NCI-H69 (cell line): ENCODE measurements around the gene C4orf33.
"Not testable (repeated sequence)": the region's sequence is repeated elsewhere in the genome, so short reads cannot be mapped to it uniquely, and the experiment has no call there.

Experiments
- DNase-seq: peaks from one replicate; lab custom pipeline; 2025; lab: John Stamatoyannopoulos, UW

C4orf33 gene, protein sequence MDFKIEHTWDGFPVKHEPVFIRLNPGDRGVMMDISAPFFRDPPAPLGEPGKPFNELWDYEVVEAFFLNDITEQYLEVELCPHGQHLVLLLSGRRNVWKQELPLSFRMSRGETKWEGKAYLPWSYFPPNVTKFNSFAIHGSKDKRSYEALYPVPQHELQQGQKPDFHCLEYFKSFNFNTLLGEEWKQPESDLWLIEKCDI

DNA sequence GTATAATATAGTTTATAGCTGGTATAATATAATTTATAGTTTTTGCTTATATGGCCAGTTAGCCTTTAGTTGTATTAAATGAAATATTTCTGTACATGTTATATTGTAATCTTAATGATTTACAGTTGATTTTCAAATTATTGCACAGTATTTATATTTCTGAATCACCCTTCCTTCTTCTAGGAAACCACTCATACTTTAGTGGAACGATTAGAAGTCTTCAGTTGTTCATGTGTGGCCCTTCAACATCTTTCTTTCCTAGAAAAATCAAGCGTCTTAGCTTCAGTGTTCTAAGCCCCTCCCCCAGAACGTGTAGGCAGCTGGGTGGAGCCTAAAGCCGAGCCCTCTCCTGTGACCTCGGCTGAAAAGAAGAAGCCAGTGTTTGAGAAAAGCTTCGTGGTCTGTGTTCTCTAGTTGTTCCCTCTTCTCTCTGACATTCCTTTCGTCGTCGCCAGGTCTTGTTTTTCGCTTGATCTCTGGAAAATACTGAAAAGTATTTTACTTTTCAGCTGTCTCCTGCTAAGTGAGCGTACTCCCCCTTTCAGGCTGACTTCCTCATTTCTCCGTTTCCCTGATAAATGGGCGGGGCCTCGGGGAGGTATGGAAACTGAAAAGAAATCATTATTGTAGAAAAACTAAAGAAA, at the start of gene C4orf33:
Gene C4orf33, plus strand, starts transcription at position 342 of the 644 bp plus-strand sequence. CDS start 6,459 bp downstream, outside the sequence.
- DNase-seq, result peak; percentile 80

DNA sequence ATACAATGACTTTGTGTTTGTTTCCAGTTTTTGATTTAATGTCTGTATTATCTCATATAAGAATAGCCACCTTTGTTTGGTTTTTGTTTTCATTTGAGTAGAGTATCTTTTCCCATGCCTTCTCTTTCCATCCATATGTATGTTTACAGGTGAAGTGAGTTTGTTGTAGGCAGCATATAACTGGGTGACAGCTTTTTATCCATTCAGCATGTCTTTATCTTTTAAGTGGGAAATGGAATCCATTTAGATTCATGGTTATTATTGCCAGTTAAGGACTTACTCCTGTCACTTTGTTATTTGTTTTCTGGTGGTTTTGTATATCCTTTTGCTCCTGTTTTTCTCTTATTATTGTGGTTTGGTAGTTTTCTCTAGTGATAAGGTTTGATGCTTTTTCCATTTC, 36.9 kb upstream of the C4orf33 start:
- no peak for DNase-seq

DNA sequence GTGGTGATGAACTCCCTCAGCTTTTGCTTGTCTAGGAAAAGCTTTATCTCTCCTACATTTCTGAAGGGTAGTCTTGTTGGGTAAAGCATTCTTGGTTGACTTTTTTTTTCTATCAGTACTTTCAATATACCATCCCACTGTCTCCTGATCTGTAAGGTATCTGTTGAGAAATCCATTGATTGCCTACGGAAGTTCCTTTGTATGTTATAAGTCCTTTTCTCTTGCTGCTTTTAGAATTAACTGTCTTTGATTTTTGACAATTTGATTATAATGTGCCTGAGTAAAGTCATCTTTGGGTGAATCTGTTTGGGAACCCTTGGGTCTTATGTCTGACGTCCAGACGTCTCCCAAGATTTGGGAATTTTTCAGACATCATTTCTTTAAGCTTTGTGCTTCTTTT, 33.4 kb upstream of the C4orf33 start:
- no peak for DNase-seq

DNA sequence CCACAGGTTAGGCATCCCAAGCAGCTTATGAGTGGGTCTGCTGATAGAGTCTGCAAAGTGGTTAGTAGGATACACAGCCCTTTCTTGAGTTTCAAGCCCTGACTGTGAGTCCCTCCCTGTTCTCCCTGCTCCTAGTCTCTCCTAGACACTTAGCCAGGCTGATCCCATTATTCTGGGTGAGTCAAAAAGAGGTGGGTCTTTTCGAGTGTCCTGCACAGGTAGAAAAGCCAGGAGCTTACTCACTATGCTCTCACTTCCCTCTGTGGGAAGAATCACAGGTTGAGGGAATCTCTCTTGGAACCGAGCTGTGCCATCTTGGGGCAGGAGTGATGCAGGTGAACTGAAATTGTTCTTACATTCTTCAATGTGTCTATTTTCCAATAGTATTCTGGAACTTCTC, 32.3 kb upstream of the C4orf33 start:
- DNase-seq, result no peak

DNA sequence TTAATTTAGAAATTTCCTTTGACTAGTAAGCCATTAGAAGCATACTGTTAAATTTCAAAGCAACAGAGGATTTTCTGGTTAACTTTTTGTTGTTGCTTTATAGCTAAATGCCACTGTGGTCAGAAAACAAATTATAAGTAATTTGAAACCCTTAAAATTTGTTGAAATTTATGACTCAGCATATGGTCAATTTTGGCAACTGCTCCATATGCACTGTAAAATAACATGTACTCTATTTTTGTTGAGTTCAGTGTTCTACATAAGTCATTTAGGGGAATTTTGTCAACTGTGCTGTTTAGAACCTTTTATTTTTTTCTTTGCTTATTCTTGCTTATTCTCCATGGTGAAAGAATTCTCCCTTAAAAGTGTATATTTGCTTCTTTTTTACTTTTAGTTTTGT, 31.2 kb upstream of the C4orf33 start:
- peak; percentile 0 for DNase-seq

DNA sequence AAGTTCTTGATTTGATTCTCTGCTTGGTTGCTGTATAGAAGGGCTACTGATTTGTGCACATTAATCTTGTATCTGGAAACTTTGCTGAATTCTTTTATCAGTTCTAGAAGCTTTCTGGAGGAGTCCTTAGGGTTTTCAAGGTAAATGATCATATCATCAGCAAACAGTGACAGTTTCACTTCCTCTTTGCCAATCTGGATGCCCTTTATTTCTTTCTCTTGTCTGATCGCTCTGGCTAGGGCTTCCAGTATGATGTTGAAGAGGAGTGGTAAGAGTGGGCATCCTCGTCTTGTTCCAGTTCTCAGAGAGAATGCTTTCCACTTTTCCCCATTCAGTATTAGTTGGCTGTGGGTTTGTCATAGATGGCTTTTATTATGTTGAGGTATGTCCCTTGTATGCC, 26.4 kb upstream of the C4orf33 start:
- not testable (repeated sequence) for DNase-seq

DNA sequence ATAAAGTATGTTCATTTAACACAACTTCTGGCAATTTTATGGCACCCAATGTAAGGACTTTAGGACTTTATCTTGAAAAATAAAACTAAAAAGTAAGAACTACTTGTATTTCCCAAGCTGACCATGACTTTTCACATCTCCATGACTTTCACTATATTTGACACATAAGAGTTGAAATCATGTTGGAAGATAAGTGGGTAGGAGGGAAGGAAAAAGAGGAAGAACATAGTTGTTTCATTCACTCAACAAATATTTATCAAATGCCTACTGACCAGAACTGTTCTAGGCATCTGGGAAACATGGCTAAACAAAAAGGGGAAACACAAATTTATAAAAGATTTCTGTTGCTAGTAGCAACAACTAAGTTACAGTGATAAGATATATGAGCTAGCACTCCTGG, 18.6 kb upstream of the C4orf33 start:
- DNase-seq, result no peak

DNA sequence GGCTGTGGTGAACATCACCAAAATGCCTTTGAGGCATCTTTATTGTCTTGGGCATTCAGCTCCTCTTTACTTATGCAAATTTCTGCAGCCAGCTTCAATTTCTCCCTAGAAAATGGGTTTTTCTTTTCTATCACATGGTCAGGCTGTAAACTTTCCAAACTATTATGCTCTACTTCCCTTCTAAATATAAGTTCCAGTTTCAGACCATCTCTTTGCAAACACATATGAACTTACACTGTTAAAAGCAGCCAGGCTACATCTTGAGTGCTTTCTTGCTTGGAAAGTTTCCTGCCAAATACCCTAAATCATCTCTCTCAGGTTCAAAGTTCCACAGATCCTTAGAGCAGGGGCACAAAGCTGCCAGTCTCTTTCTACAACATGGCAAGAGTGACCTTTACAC, 15.8 kb upstream of the C4orf33 start:
- DNase-seq, result no peak

DNA sequence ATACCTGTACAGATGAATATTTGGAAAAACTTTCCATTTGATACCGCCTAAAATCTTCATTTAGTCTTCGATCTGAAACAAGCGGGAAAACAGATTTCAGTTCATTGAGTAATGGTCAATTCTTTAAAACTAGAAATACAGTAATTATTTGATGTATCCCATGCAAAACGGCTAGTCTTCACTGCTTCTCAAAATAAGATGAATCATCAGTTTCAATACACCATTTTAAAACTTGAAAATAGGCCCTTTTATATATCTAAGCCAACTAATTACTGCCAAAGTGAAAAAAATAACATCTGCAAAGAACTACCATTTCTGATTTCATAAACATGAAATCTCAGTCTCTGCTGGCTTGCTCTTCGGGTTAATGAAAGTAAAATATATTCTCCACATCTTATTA, 13.7 kb upstream of the C4orf33 start:
- DNase-seq, result no peak

DNA sequence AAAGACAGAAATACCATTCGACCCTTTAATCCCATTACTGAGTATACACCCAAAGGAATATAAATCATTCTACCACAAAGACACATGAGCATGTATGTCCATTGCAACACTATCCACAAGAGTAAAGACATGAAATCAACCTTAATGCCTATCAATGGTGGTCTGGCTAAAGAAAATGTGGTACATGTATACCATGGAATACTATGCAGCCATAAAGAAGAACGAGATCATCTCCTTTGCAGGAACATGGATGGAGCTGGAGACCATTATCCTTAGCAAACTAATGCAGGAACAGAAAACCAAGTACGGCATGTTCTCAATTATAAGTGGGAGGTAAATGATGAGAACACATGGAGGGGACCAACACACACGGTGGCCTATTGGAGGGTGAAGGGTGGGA, 10.5 kb upstream of the C4orf33 start:
- DNase-seq, result no peak

DNA sequence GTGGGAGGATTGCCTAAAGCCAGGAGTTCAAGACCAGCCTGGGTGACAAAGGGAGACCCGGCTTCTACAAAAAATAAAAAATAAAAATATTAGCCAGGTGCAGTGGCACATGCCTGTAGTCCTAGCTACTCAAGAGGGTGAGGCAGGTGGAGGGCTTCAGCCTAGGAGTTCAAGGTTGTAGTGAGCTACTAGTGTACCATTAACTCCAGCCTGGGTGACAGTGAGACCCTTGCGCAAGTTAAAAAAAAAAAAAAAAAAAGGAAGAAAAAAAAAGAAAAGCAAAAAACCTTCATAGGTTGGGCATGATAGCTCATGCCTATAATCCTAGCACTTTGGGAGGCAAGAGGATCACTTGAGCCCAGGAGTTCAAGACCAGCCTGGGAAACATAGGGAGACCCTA, 8.4 kb upstream of the C4orf33 start:
- DNase-seq, result no peak

DNA sequence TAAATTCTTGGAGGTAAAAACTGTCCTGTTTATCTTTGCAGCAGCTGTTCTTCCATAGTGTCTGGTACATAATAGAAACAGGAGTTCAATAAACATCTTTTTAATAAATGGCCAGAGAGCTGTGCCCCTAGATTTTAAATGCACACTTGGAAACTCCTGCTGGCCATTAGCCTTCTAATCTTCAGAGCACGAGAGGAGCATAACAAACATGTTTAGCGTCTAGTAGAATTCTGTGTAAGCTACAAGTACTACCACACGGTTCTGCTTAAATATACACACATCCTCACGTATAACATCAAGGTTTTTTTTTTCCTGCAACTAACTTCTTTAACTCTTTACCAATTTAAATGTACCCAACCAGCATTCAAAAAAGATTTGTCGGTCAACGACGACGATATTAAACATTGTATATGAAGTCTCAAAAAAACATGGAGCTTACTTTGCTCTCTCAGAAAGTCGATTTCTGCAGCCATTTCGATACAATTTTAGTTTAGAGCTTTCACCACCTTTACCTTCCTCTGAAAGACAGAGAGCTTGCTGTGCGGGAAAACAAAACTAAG, 3.2 kb upstream of the C4orf33 start:
- peak; percentile 42 for DNase-seq

DNA sequence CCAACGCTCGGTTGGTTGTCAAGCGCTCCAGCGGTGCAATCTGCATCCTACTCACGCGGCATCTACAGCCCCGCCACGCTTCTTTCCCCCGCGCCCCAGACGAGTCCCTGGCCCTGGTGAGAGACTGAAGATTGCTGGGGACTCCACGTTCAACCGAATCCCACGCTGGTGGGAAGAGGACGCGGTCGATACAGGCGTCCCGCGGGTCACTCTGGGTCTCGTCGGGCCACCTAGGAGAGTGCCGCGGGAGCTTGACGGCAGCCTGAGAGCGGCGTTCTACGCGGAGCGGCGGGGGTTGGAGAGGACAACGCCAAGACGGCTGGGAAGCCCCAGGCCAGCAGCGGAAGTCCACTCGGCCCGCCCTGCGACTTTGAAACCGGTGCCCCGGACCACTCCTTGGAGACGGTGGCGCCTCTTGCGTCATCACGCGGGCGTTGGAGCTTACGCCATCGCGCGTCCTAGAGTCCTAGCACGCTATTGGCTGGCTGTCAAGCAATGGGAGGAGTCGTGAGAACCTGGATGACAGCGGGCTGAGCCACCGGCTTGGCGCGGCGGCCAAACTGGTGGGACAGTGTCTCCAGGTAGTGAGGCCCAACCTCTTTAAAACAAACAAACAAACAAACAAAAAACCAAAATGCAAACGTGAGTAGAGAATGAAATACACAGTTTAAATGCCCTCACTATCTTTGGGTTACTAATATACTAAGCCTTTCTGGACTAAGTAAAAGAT, 2.6 kb upstream of the C4orf33 start, which contains the start of gene SCLT1:
Gene SCLT1, minus strand, starts transcription at position 349 of the 730 bp plus-strand sequence. CDS start 436 bp downstream, outside the sequence.
- DNase-seq, result peak; percentile 98

DNA sequence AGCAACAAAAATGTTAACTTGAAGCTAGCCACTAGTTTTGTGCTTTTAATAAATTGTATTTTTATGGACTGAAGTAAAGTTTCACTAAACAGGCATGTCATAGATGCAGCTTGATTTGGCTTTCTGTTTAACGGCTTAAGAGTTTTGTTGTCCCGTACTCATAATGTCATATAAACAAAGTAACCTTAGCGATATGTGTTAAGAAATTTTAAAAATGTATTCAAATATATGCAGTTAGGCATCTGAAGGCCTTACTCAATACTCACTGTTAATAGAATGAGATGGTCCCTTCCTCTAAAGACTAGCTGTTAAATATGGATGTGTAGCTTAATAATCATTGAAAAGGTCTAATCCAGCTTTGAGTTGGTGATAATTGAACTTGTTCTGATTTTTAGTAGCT, 1.6 kb upstream of the C4orf33 start:
- peak; percentile 11 for DNase-seq

DNA sequence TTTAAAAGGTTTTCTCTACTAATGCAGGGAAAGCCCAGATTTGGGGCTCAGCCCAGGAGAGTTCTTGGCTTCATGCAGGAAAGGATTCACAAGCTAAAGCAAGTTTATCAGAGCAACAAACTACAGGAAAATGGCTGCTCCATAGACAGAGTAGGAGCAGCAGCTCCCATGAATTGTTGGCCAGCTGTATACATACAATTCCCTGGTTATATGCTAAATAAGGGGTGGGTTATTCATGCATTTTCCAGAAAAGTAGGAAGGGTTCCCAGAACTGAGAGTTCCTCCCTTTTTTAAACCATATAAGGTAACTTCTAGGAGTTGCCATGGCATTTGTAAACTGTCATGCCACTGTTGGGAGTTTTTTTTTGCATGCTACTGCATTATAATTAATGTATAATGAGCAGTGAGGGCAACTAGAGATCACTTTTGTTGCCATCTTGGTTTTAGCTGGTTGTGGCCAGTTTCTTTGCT, 2.6 kb downstream of the C4orf33 start:
- DNase-seq, result no peak

DNA sequence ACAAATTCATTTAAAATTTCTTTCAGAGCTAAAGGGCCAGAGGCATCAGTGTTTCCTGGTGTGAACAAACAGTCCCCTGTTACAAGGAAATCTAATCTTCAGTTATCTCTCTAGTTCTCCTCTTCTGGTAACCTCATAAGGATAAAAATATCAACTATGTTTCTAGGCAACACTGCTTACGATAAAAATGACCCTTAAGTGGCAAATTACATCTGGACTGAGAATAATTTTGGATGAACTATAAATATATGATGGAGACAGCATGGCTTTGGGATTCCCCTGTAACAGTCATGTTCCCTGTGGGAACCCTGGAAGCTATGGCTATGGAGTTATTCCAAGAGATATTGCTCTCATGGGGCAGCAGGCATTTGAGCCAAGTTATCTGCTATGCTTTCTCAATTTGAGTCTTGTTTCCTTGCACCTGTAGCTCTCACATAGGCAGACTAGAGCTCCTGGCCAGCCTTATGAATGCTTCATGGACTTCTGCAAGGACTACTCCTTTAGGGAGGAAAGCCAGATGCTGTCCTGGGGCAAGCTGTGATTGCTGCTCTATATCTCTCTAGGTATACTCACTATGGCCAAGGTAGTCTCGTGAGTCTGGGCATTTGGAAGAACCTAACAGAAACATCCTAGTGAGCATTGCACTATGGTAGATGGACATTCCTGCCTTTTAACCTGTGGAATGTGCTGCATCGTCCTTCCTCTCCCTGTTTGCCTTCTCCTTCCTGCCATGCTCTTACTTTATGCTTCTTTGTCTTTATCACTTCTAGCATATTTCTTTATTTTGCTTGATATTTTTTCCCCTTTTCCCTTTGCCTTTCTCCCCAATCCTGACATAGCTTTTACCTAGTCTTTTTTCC, 14.2 kb downstream of the C4orf33 start:
- DNase-seq, result no peak

DNA sequence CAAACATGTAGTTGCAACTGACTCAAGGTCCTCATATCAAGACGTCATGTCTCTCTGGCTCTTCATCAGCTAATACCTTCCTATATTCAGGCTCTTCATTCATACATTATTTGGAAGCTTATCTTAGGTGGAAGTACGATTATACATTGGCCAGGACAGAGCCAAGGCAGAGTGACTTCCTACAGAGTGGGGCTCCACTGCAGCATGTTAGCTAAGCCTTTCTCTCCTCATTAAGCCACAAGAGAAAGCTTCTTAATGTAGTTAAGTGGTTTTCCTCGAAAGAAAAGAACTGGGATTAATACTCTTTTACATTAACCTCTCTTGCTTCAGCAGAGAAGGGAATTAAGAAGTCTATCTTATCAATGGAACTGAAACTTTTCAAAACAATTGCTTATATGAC, 15.0 kb downstream of the C4orf33 start:
- DNase-seq, result no peak

DNA sequence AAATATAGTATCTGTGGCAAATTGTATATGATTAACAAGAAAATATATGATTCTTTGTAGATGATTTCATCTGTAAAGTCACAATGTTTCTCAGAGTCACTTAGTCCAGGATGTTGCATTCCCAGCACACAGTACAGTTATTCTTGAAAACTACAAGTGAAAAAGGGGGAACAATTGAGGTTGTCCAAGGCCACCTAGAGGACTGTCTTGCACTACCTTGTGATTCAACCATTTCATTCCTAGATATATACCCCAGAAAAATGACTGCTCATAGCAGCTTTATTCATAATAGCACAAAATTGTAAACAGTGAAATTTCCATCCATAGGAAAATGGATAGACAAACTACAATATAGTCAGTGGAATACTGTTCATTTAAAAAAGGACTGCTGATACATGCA, 16.0 kb downstream of the C4orf33 start:
- DNase-seq, result no peak

DNA sequence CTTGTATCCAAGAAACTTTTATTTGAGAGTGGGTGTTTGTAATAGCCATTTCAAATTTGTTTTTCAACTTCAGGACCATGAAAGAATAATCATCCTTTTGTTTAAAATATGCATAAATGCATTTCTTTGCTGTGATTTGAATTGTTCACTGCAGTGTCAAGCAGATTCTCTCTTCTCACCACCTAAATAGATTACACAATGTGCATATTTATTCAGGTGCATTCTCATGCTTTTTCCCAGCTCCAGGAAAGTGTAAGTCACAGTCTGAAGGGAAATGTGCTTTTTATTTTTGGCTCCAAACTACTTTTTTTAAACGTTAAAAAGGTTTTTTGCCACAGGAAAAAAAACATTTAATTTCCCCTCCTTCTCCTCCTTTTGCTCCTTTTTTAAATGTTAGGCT, 17.5 kb downstream of the C4orf33 start:
- no peak for DNase-seq

DNA sequence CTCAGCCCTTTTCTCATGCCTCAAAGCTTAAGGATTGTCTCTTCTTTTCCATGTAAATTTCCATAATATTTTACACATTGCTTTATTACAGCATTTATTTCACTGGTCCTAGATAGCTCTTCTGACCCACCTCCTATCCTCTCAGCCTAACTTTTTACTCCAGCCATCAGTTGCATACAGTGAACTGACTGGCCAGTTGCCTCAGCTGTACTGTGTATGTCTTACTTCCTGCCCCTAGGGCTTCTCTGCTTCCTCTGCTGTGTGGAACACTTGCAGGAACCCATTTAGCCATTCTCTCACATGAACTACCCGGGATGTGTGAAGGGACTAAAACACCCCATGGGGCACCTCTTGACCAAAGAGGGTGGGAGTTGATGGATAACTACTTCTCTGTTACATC, 18.0 kb downstream of the C4orf33 start:
- peak; percentile 4 for DNase-seq

DNA sequence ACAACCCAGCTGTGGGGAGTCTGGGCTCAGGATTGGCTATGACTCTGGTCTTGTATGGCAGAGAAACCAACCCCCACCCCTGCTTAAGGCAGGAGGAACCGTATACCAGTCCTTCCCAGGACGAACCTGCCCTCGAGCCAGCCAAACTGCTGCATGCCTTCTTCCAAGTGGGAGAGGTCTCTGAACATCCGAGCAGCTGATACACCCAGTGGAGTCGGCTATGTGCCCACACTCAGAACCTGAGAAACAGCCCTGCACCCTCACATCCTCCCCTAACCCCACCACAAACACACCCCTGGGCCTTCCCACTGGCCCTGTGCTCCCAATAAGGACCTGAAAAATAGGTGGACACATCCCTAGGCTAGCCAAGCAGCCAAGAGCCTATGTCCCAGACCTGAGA, 21.8 kb downstream of the C4orf33 start:
- no peak for DNase-seq

DNA sequence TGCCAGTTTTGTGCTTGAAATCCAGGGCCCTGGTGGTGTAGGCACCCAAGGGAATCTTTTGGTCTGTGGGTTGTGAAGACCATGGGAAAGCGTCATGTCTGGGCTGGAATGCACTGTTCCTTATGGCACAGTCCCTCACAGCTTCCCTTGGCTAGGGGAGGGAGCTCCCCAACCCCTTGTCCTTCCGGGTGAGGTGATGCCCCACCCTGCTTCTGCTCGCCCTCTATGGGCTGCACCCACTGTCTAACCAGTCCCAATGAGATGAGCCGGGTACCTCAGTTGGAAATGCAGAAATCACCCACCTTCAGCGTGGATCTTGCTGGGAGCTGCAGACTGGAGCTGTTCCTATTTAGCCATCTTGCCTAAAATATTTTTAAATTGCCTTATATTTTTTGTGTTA, 30.7 kb downstream of the C4orf33 start:
- DNase-seq, result not testable (repeated sequence)
